Ishikawa (cell line): ENCODE results near the gene DNAH3.

ENCODE experiments used
- CEBPB ChIP-seq: IDR thresholded peaks from 2 replicates; pipeline ENCODE4 v1.6.1; 2012
- CREB1 ChIP-seq: IDR thresholded peaks from 2 replicates; pipeline ENCODE4 v1.6.1; 2012; ENCODE audit warnings: low read depth
- EGR1 ChIP-seq: IDR thresholded peaks from 2 replicates; pipeline ENCODE4 v1.6.1; 2012
- EP300 ChIP-seq: IDR thresholded peaks from 2 replicates; pipeline ENCODE4 v1.6.1; 2012; ENCODE audit warnings: borderline replicate concordance
- FOXM1 ChIP-seq: IDR thresholded peaks from 2 replicates; pipeline ENCODE4 v1.6.1; 2012; ENCODE audit warnings: low read depth, borderline replicate concordance
- NFIC ChIP-seq: IDR thresholded peaks from 2 replicates; pipeline ENCODE4 v1.6.1; 2012
- RAD21 ChIP-seq: IDR thresholded peaks from 2 replicates; pipeline ENCODE4 v1.6.1; 2012; ENCODE audit warnings: low read depth
- TAF1 ChIP-seq: IDR thresholded peaks from 2 replicates; pipeline ENCODE4 v1.6.1; 2012; ENCODE audit warnings: low read depth, mild to moderate bottlenecking
- TCF12 ChIP-seq: IDR thresholded peaks from 2 replicates; pipeline ENCODE4 v1.6.1; 2012; ENCODE audit warnings: low read depth
- TEAD4 ChIP-seq: IDR thresholded peaks from 2 replicates; pipeline ENCODE4 v1.6.1; 2012
- YY1 ChIP-seq: IDR thresholded peaks from 2 replicates; pipeline ENCODE4 v1.6.1; 2012; ENCODE audit warnings: low read depth
- TF ChIP-seq, protein P1 (sequence below): IDR thresholded peaks from 2 replicates; pipeline ENCODE4 v1.6.1; 2012; ENCODE audit warnings: low read depth, mild to moderate bottlenecking

GRCh38 chr16:21117567-21117966, 33.1 kb downstream of the DNAH3 start:
- TF ChIP-seq EGR1 (no peak), TAF1 (no peak), NFIC (no peak), CREB1 (no peak), YY1 (no peak), CEBPB (no peak), EP300 (no peak), RAD21 (no peak), TCF12 (no peak), TEAD4 (no peak), FOXM1 (no peak)
- TF ChIP-seq, protein P1, sequence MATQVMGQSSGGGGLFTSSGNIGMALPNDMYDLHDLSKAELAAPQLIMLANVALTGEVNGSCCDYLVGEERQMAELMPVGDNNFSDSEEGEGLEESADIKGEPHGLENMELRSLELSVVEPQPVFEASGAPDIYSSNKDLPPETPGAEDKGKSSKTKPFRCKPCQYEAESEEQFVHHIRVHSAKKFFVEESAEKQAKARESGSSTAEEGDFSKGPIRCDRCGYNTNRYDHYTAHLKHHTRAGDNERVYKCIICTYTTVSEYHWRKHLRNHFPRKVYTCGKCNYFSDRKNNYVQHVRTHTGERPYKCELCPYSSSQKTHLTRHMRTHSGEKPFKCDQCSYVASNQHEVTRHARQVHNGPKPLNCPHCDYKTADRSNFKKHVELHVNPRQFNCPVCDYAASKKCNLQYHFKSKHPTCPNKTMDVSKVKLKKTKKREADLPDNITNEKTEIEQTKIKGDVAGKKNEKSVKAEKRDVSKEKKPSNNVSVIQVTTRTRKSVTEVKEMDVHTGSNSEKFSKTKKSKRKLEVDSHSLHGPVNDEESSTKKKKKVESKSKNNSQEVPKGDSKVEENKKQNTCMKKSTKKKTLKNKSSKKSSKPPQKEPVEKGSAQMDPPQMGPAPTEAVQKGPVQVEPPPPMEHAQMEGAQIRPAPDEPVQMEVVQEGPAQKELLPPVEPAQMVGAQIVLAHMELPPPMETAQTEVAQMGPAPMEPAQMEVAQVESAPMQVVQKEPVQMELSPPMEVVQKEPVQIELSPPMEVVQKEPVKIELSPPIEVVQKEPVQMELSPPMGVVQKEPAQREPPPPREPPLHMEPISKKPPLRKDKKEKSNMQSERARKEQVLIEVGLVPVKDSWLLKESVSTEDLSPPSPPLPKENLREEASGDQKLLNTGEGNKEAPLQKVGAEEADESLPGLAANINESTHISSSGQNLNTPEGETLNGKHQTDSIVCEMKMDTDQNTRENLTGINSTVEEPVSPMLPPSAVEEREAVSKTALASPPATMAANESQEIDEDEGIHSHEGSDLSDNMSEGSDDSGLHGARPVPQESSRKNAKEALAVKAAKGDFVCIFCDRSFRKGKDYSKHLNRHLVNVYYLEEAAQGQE: no peak
